Measurements from ENCODE around the gene FOXF1.
A peak's percentile ranks its signal among the peaks of the same experiment; 100 is the strongest.

Gene FOXF1

DNA sequence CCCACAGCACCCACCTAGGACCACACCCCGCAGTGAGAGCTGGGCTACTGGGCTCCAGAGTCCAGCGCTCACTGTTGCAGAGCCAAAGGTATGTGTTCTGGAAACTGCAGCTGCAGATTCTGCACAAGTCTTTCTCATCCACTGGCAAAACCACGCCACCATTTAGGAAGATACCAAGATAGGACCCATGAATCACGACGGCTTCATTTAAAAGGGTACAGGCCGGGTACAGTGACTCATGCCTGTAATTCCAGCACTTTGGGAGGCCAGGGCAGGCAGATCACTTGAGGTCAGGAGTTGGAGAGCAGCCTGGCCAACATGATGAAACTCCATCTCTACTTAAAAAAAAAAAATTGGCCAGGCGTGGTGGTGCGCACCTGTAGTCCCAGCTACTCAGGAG, 18.8 kb downstream of the FOXF1 start:
- ATAC-seq: no peak
- Mint-ChIP-seq H3K4me1 (no peaks in the 10 kb centered on the region), H3K27ac (no peak overlapping the region), H3K4me3 (no peak overlapping the region), H3K27me3 (no peaks in the 10 kb centered on the region), H3K36me3 (peaks cover 29% of the 10 kb centered on the region), H3K9me3 (no peaks in the 10 kb centered on the region)

DNA sequence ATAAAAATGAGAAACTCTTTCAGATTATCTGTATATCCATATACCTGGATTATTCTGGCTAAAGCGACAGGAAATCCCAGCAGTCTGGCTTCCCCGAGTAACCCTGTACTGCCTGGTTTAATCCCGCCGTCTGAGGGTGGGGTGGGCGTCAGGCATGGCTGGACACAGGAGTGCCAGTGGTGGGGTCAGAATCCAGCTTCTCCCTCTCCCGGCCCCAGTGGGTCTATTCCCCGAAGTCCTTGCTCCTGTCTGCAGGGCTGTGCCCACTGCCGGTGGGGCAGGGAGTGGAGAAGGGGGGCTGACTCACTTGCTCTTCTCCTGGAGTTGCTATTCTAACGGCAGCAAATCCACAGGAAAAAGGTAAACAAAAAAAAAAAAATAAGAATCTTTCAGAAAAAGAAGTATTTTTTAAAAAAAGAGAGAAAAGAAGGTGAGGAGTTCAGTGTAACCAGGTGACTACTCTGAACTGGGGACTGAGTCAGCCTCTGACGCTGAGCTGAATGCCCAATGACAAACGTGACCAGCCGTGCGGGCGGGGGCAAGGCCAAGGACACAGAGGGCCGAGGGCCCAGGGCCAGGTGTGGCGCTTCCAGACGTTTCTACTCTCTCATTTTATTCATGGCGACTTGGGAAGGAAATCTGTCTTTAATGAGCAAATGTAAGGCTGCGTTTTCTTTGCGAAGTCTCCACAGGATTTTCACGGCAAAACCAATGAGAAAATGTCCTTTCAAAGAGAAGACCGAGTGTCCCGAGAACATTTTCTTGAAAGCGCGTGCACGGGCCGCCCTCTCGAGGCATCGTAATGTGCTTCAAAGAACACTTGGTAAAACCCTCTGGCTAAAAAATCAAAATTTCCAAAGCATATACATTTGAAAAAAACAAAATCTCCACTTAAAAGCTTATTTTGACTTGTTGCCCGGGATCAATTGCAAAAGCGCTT, 20.2 kb downstream of the FOXF1 start:
- H3K27me3 Mint-ChIP-seq: no peaks in the 10 kb centered on the region
- H3K27ac Mint-ChIP-seq: no peak overlapping the region
- H3K9me3 Mint-ChIP-seq: no peaks in the 10 kb centered on the region
- H3K4me3 Mint-ChIP-seq: no peak overlapping the region
- H3K36me3 Mint-ChIP-seq: peaks cover 29% of the 10 kb centered on the region
- ATAC-seq: no peak
- no peaks in the 10 kb centered on the region for H3K4me1 Mint-ChIP-seq

DNA sequence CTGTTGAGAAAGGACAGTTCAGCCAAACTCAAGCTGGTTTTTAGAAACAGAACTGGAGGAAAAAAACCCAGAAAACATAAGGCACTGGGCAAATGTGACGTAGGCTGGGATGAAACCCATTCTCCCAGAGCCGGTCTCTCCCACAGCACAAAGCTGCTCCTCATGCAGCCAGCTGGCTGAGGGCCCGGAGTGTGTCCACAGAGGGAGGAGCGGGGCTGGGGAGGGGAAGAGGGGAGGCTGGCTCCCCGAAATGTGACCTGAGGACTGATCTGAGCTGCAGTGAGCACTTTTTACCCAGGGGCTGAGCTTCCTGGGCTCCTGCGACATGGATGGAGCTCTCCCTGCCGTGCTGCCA, 20.8 kb downstream of the FOXF1 start:
- Mint-ChIP-seq H3K36me3 (peaks cover 29% of the 10 kb centered on the region), H3K4me1 (no peaks in the 10 kb centered on the region), H3K9me3 (no peaks in the 10 kb centered on the region), H3K27me3 (no peaks in the 10 kb centered on the region), H3K4me3 (no peak overlapping the region), H3K27ac (no peak overlapping the region)
- ATAC-seq: no peak

DNA sequence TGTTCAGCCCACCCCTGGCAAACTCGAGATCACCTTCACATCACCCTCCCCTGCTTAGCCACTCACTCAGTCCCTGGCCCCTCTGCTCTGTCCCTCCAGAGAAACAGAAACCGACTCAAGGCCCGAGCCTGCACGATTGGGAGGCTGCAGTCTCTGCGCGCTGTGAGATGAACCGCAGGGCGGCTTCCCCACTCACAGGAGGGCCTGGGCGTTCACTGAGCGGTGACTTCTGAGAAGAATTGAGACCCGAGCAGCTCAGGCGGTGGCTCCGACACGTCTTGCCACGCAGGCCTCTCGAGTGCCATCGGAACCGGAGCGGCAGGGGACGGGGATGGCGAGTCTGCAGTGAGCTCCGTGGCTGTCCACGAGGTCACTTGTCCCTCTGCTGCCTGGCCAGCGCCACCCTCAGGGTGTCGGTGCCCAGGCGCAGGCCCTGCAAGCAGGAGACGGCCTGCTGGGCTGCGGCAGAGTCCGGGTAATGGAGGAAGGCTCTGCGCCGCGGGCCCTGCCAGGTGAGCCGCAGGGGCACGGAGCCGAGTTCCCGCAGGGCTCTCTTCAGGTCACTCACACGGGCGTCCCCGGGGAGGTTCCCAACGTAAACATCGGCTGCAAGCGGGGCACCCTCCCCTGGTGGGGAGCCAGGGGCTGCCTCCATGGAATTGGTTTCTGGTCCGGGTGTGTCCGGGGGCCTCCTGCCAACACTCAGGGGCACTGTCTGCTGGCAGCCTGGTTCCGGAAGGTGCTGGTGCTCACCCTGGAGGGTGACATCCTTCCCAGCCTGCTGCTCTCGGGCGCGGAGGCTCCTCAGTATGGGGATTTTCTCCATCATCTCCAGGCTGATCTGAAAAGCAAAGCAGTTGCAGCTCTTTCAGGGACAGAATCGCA, 21.6 kb downstream of the FOXF1 start:
- H3K27me3 Mint-ChIP-seq: no peaks in the 10 kb centered on the region
- no peaks in the 10 kb centered on the region for H3K9me3 Mint-ChIP-seq
- ATAC-seq: peak; percentile 12
- peaks cover 32% of the 10 kb centered on the region for H3K36me3 Mint-ChIP-seq
- H3K4me3 Mint-ChIP-seq: no peak overlapping the region
- no peak overlapping the region for H3K27ac Mint-ChIP-seq
- no peaks in the 10 kb centered on the region for H3K4me1 Mint-ChIP-seq

DNA sequence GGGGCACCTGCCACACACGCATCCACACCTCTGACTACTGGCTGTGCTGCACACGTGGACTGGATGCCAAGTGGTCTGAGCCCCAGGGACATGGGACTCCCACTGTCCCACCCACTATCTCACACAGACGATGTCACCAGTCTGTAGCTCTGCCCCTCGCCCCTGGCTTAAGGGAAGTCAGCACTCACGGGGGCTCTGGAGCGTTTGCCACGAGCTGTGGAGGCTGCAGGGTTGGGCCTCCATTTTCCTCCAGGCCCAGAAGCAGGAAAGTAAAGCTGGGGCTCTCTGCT, 22.1 kb downstream of the FOXF1 start:
- Mint-ChIP-seq H3K9me3 (no peaks in the 10 kb centered on the region), H3K27me3 (no peaks in the 10 kb centered on the region), H3K4me3 (no peak overlapping the region), H3K27ac (no peak overlapping the region), H3K36me3 (peaks cover 38% of the 10 kb centered on the region), H3K4me1 (no peaks in the 10 kb centered on the region)
- ATAC-seq: no peak

DNA sequence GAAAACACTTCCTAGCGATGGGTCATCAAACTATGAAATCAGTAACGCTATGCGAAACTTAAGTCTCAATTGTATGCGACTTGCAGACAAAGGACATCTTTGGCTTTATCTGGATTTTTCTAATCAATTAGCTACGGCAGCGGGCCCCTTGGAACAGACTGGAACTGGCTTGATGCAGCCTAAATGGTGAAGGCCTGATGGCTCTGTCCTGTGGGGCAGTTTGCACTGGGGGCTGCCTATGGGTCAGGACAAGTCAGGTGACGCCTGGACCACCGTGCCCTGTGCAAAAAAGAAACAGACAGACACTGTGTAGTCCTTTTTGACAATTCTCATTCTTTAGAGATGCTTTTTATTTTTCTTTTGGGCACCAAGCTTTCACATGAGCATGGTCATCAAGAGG, 22.7 kb downstream of the FOXF1 start:
- Mint-ChIP-seq H3K4me1 (no peaks in the 10 kb centered on the region), H3K36me3 (peaks cover 38% of the 10 kb centered on the region), H3K27ac (no peak overlapping the region), H3K4me3 (no peak overlapping the region), H3K9me3 (no peaks in the 10 kb centered on the region), H3K27me3 (no peaks in the 10 kb centered on the region)
- ATAC-seq: no peak

DNA sequence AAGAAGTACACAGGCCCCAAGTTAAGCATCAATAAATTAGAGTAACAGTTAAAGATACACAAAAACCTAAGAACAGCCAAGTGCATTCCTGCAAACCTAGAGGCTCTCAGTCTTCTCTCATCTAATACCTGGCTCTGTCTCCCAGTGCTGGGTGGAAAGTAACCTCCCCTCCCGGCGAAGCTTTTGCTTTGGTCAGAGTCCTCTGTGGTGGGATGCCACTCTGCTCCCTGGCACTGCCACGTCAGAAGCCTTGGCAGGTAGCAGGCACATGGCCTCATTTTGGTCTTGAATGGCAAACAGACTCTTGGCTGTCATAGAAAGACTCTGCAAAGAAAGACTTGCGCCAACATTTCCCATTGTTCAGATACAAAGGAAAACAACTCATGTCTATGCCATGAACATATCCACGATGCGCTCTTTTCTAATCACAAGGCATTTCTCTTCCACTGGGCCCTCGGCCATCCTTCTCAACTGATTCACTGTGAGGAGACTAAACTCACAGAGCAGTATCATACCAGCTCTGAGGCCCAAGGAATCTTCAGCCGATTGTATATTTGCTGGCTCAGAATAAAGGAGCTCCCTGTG, 23.5 kb downstream of the FOXF1 start:
- Mint-ChIP-seq H3K9me3 (no peaks in the 10 kb centered on the region), H3K27ac (no peak overlapping the region), H3K4me1 (no peaks in the 10 kb centered on the region), H3K27me3 (no peaks in the 10 kb centered on the region), H3K4me3 (no peak overlapping the region), H3K36me3 (peaks cover 38% of the 10 kb centered on the region)
- ATAC-seq: no peak

DNA sequence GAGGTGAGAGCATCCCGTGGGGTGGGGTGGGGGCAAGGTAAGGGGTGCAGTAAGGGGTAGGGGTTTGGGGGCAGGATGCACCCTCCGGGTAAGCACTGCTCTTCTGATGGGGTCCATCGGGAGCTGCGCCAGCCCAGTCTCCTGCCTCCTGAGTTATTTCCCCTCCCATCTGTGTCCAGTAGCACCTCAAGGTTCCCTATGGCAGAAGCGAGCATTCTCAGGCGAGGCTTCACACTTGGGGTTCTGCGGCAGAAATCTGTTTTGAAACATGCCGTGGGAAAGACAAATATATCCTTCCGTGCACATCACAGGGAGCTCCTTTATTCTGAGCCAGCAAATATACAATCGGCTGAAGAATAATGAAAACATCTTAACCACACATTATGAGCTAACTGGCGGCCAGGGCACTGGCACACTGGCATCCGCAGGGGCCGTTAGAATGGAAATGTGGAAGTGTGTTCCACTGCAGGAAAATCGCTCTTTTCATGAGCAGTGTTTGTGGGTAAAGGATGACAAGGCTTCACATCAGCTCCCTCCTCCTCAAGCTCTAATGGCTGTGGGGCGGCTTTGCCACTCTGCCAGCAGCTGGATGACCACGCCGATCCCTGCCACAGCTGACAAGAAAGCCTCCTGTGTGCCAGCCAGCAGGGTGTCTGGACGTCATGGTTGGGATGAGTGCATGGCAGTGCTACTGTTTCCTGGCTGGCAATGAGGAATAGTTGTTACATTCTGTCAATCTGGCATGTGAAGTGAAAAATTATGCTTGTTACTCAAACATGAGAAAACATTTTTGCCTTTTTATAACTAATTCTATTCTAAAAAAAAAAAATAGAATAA, 24.7 kb downstream of the FOXF1 start:
- H3K4me1 Mint-ChIP-seq: no peaks in the 10 kb centered on the region
- H3K9me3 Mint-ChIP-seq: no peaks in the 10 kb centered on the region
- H3K4me3 Mint-ChIP-seq: no peak overlapping the region
- no peak for ATAC-seq
- H3K27me3 Mint-ChIP-seq: no peaks in the 10 kb centered on the region
- peaks cover 33% of the 10 kb centered on the region for H3K36me3 Mint-ChIP-seq
- no peak overlapping the region for H3K27ac Mint-ChIP-seq

DNA sequence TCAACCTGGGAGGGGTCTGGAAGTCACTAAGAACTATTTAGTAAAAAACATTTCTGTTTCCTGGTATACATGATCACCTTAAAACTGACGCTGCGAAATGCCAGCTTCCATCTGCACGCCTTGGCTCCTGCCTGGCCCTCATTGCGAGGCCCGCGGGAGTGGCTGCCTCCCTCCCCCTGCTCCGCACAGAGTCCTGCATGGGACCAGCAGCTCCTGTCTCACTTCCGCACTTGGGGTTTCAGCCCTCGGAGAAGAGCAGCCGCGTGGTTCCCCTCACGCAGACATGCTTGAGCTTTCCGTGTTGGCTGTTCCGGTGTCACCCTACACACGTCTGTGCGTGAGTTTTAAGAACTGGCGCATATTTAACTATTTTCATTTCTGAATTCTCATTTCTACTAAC, 26.3 kb downstream of the FOXF1 start:
- H3K27me3 Mint-ChIP-seq: no peaks in the 10 kb centered on the region
- no peak overlapping the region for H3K27ac Mint-ChIP-seq
- ATAC-seq: no peak
- no peaks in the 10 kb centered on the region for H3K9me3 Mint-ChIP-seq
- H3K4me3 Mint-ChIP-seq: no peak overlapping the region
- peaks cover 40% of the 10 kb centered on the region for H3K36me3 Mint-ChIP-seq
- no peaks in the 10 kb centered on the region for H3K4me1 Mint-ChIP-seq

DNA sequence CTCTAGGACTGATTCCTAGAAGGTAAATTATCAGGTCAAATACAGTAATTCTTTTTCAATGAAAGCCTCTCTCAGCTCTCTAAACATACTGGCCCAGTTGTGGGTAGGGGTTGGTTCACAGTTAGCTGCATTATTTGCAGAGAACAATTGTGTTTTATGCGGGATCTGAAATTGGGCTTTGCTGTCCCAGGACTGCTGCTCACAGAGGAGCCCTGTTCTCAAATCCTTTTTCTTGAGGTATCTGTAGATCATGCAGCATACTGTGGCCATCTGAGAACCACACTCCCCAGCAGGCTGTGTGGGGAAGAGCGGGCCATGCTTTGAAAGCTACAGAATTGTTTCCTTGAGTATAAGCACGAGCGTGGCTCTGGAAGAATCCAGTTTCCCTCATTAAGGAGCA, 27.2 kb downstream of the FOXF1 start:
- no peak overlapping the region for H3K27ac Mint-ChIP-seq
- H3K4me3 Mint-ChIP-seq: no peak overlapping the region
- no peak for ATAC-seq
- H3K9me3 Mint-ChIP-seq: no peaks in the 10 kb centered on the region
- H3K4me1 Mint-ChIP-seq: no peaks in the 10 kb centered on the region
- peaks cover 47% of the 10 kb centered on the region for H3K36me3 Mint-ChIP-seq
- H3K27me3 Mint-ChIP-seq: no peaks in the 10 kb centered on the region

DNA sequence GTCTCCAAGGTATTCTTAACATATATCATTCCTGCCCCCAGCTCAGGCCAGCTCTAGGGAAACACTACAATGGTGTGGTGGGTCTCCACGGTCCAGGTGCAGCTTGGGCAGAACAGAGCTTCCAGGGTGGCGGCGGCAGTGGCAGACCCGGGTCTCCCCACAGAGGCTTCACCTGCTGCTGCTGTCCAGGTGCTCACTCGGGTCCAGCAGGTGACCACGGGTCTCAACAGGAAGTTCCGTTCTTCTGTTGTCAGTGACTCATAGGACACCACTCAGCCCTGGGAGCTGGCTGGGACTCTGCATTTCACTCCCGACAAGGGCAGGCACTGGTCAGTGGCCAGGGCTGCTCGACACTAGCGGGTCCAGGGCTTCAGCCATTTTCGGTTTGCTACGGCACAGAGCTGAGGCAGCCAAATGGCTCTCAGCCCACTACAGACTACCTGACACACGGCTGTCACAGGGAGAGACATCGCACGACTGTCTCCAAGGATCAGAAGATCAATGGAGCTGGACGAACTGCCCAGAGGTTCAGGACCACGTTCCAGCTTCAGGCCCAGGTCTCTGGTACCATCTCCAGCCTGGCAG, 28.0 kb downstream of the FOXF1 start:
- no peaks in the 10 kb centered on the region for H3K4me1 Mint-ChIP-seq
- H3K4me3 Mint-ChIP-seq: no peak overlapping the region
- no peaks in the 10 kb centered on the region for H3K27me3 Mint-ChIP-seq
- no peak for ATAC-seq
- H3K36me3 Mint-ChIP-seq: peaks cover 51% of the 10 kb centered on the region
- no peaks in the 10 kb centered on the region for H3K9me3 Mint-ChIP-seq
- no peak overlapping the region for H3K27ac Mint-ChIP-seq

DNA sequence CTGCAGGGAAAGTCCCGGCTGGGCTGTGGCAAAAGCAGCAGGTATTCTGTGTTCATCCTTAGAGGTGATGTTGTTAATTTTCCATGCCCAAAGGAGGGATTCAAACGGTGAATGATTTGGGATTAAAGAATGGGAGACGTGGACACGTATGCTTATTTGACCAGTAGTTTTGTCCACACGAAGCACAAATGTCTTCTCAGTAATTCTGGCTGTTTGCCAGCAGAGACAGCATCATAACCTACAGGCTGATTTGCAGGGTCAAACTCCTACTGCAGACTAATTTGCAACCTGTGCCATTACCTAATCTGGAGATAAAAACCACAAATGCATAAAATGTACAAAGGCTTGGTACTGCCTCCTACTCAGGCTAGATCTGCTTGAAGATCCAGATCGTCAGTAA, 30.6 kb downstream of the FOXF1 start:
- Mint-ChIP-seq H3K4me1 (no peaks in the 10 kb centered on the region), H3K9me3 (no peaks in the 10 kb centered on the region), H3K36me3 (peaks cover 69% of the 10 kb centered on the region), H3K27me3 (no peaks in the 10 kb centered on the region), H3K4me3 (no peak overlapping the region), H3K27ac (no peak overlapping the region)
- no peak for ATAC-seq

DNA sequence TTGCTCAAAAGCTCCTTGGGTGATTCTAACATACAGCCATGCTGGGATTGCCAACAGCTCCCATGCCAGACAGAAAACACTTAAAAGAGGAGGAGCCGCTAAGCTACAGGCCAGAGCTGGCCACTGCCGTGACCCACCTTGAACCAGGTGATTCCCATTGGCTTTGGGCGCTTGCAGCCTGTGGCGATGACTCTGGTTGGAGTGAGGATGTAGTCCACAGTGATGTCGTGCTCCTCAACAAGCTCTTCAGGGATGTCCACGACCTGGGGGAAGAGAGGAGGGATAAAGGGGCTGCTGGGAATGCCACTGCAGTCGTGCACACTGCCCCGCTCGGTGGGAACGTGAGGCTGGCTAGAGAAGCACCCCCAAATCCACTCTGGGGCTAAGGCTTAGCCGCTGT, 31.2 kb downstream of the FOXF1 start:
- Mint-ChIP-seq H3K4me3 (no peak overlapping the region), H3K4me1 (no peaks in the 10 kb centered on the region), H3K27ac (no peak overlapping the region), H3K36me3 (peaks cover 75% of the 10 kb centered on the region), H3K9me3 (no peaks in the 10 kb centered on the region), H3K27me3 (no peaks in the 10 kb centered on the region)
- ATAC-seq: no peak

DNA sequence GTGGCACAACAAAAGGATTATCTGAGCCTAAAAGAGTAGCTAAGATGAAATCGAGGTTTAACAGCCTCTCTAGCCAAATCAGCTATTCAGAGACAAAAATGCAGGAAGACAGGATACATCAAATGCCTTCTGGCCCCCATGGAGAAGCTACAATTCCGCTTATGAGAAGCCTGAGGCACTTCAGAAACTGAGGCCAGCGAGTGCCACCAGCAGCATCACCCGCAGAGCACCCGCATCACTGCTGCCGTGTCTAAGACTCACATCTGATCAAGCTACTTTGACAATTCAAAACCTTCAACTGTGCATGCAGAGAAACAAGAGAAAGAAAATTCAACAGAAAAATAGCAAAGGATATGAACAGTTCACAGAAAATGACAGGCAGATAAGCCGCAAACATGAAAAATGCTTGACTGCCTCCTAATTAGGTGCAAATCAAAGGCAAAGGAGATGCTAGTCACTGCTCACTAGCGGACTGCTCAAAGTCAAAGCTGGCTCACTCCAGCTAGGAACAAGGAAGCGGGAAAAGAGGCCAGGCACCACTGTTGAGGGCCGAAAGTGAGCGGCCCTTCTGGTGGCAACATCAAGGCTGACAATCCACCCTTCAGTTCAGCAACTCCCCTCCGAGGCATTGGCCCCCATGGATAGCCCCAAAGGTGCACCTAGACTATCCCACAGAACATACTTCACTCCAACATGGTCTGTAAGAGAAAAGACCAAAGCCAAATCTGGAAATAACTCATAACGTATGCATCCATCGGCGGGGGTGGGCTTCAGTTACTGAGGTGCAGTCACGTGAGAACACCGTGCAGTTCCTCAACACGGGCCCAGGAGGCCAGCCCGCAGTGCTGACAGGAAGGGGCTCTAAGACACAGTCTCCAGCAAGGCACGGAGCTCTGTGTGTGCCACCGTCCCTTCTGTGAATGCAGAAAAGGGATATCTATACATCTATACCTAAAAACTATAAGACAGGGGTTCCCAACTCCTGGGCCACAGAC, 32.7 kb downstream of the FOXF1 start:
- no peak for ATAC-seq
- Mint-ChIP-seq H3K27ac (no peak overlapping the region), H3K27me3 (no peaks in the 10 kb centered on the region), H3K4me1 (no peaks in the 10 kb centered on the region), H3K9me3 (no peaks in the 10 kb centered on the region), H3K36me3 (peaks cover 69% of the 10 kb centered on the region), H3K4me3 (no peak overlapping the region)
